ENCODE data around the gene C3orf18.

Gene C3orf18

GRCh38 chr3:50586763-50587070 is 19.2 kb upstream of the C3orf18 start:
- no peak for TF ChIP-seq CTCF (IDR thresholded peaks at IDR 0.05)
- Histone ChIP-seq H3K9me3 (no peaks in the 10 kb centered on the region), H3K4me1 (ENCODE audit: control insufficient read depth in 1 of 2, insufficient read depth in 1 of 2, low read depth in 1 of 2, low read length in 1 of 2) (peaks cover 28 to 35% of the 10 kb centered on the region in 2 experiments), H3K27ac (no peak overlapping the region), H3K27me3 (no peaks in the 10 kb centered on the region), H3K4me3 (ENCODE audit: low read depth in 1 of 2, low read length in 1 of 2) (no peak overlapping the region), H3K36me3 (no peaks in the 10 kb centered on the region)

- H3K27ac ChIP-seq: no peak overlapping the region
- TF ChIP-seq CTCF (IDR thresholded peaks at IDR 0.05): no peak
- peaks cover 22 to 30% of the 10 kb centered on the region in 2 experiments for H3K4me1 ChIP-seq (ENCODE audit: control insufficient read depth in 1 of 2, insufficient read depth in 1 of 2, low read depth in 1 of 2, low read length in 1 of 2)
- H3K27me3 ChIP-seq: no peaks in the 10 kb centered on the region
- no peaks in the 10 kb centered on the region for H3K36me3 ChIP-seq
- no peak overlapping the region for H3K4me3 ChIP-seq (ENCODE audit: low read depth in 1 of 2, low read length in 1 of 2)
- H3K9me3 ChIP-seq: no peaks in the 10 kb centered on the region
These were observed 18.6 kb upstream of the C3orf18 start for GRCh38 chr3:50585919-50586762.

GRCh38 chr3:50584391-50584790 is 16.8 kb upstream of the C3orf18 start:
- Histone ChIP-seq H3K27me3 (no peaks in the 10 kb centered on the region), H3K36me3 (no peaks in the 10 kb centered on the region), H3K4me3 (ENCODE audit: low read depth in 1 of 2, low read length in 1 of 2) (no peak overlapping the region), H3K27ac (peak overlapping the region; percentile 20), H3K9me3 (no peaks in the 10 kb centered on the region), H3K4me1 (ENCODE audit: control insufficient read depth in 1 of 2, insufficient read depth in 1 of 2, low read depth in 1 of 2, low read length in 1 of 2) (peaks cover 10 to 12% of the 10 kb centered on the region in 2 experiments)
- no peak for TF ChIP-seq CTCF (IDR thresholded peaks at IDR 0.05)

DNA sequence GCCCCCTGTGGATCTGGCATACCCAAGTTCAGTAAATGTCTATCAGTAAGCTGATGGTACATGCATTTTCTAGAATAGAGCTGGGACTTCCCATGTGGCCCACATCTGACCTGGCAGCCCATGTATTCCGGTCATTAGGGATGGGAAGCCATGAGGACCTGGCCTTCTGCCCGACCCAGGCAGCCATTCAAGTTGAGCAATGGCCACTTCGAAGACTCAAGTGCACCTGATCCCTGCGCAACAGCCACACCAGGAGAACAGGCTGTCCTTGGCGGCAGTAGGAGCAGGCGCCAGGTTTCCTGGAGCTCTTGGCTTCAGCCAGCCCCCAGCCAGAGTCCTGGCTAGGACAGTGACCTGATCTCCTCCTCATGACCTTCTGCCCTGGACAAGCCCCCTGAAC is 16.4 kb upstream of the C3orf18 start:
- Histone ChIP-seq H3K9me3 (no peaks in the 10 kb centered on the region), H3K4me1 (ENCODE audit: control insufficient read depth in 1 of 2, insufficient read depth in 1 of 2, low read depth in 1 of 2, low read length in 1 of 2) (peaks cover 10 to 11% of the 10 kb centered on the region in 2 experiments), H3K36me3 (no peaks in the 10 kb centered on the region), H3K4me3 (ENCODE audit: low read depth in 1 of 2, low read length in 1 of 2) (no peak overlapping the region), H3K27ac (no peak overlapping the region), H3K27me3 (no peaks in the 10 kb centered on the region)
- TF ChIP-seq CTCF (IDR thresholded peaks at IDR 0.05): no peak

GRCh38 chr3:50582083-50582482 is 14.5 kb upstream of the C3orf18 start:
- Histone ChIP-seq H3K36me3 (no peaks in the 10 kb centered on the region), H3K4me1 (ENCODE audit: control insufficient read depth in 1 of 2, insufficient read depth in 1 of 2, low read depth in 1 of 2, low read length in 1 of 2) (peaks cover 10 to 11% of the 10 kb centered on the region in 2 experiments), H3K27ac (no peak overlapping the region), H3K27me3 (no peaks in the 10 kb centered on the region), H3K4me3 (ENCODE audit: low read depth in 1 of 2, low read length in 1 of 2) (no peak overlapping the region), H3K9me3 (no peaks in the 10 kb centered on the region)
- TF ChIP-seq CTCF (IDR thresholded peaks at IDR 0.05): no peak
